Naive thymus-derived CD8-positive, alpha-beta T cell (primary cell): Measurements from ENCODE around the gene CHMP3. TPM values are rescaled to one million over a fixed set of nuclear protein-coding genes. Genes with fewer than 3 reads are reported as not detected.
A peak's percentile ranks its signal among the peaks of the same experiment; 100 is the strongest.
"Not testable (repeated sequence)": the region's sequence is repeated elsewhere in the genome, so short reads cannot be mapped to it uniquely, and the experiment has no call there.

ENCODE experiments used
- ATAC-seq, 2 donors: fragments of 150-1000 bp; cut with Tn5 transposase in 1 of 2; sonication (Bioruptor Pico), chemical (Tn5 transposase) in 1 of 2; 1 replicate in 1 of 2; 2 replicates in 1 of 2; pipeline ENCODE4 v1.10.0; 2021; ENCODE audit warnings: mild to moderate bottlenecking in 2 of 2, moderate library complexity in 2 of 2
- POLR2A ChIA-PET: fragments of 350-600 bp; sonication (Branson Sonifier 250); formaldehyde crosslinking; loops from one replicate; lab custom pipeline; 2021; ENCODE audit warnings: antibody characterized with exemption; lab: Charles Lee
- DNase-seq, 10 donors: peaks; one replicate each; pipeline versions ENCODE4 v3.0.0 to v3.0.0-alpha.2; 2020 to 2022
- H3K27ac Mint-ChIP-seq, 10 donors: one replicate each; pipeline ENCODE4 v1.8.0; 2020 to 2022; ENCODE audit warnings: mild to moderate bottlenecking in 10 of 10, mixed read lengths in 10 of 10, moderate library complexity in 4 of 10, inconsistent platforms in 1 of 10
- H3K27me3 Mint-ChIP-seq, 5 donors: one replicate each; pipeline ENCODE4 v1.8.0; 2021 to 2022; ENCODE audit warnings: mixed read lengths in 5 of 5
- H3K36me3 Mint-ChIP-seq, 3 donors: one replicate each; pipeline ENCODE4 v1.8.0; 2020 to 2022; ENCODE audit warnings: mixed read lengths in 3 of 3, mild to moderate bottlenecking in 2 of 3, inconsistent platforms in 1 of 3
- H3K4me1 Mint-ChIP-seq, 4 donors: one replicate each; pipeline ENCODE4 v1.8.0; 2021 to 2022; ENCODE audit warnings: mixed read lengths in 4 of 4
- H3K4me3 Mint-ChIP-seq, 10 donors: one replicate each; pipeline ENCODE4 v1.8.0; 2020 to 2022; ENCODE audit warnings: mild to moderate bottlenecking in 10 of 10, mixed read lengths in 10 of 10, moderate library complexity in 6 of 10, inconsistent platforms in 1 of 10
- H3K9me3 Mint-ChIP-seq, 9 donors: one replicate each; pipeline ENCODE4 v1.8.0; 2020 to 2022; ENCODE audit warnings: mixed read lengths in 9 of 9, mild to moderate bottlenecking in 3 of 9, inconsistent platforms in 1 of 9, moderate library complexity in 1 of 9
- polyA plus RNA-seq, 3 donors: library from polyadenylated mRNA; unstranded; fragments of 300-500 nt; fragmentation: Illumina TruSeq; gene quantifications; one replicate each; pipeline ENCODE4 v1.2.3, GENCODE V29; 2021
- total RNA-seq, 8 experiments: library from RNA in 2 of 8; stranded (reverse) in 2 of 8; gene quantifications; one replicate each; pipeline ENCODE4 v1.2.3 and lab custom pipeline; 2021 to 2026

Gene CHMP3
- total and polyA plus RNA-seq, 5 experiments from 2014 or later, result 68.5 to 93.2 (median 70.9) TPM

GRCh38 chr2:86498468-86499260 lies 64.6 kb downstream of the CHMP3 start:
- H3K4me3 Mint-ChIP-seq, result no peak overlapping the region
- DNase-seq (no peak), ATAC-seq (no peak)
- POLR2A ChIA-PET, result interaction anchor here (1.2 to 1.9 kb wide), 2 partner anchors 12 to 58 kb away, joined by 3 to 6 read pairs; partner anchors contain the start of gene KDM3A
- peaks cover 6 to 38% (median 17%) of the 10 kb centered on the region in 4 donors for H3K4me1 Mint-ChIP-seq
- H3K27me3 Mint-ChIP-seq, result no peaks in the 10 kb centered on the region
- H3K9me3 Mint-ChIP-seq, result peaks cover 0 to 39% (median 24%) of the 10 kb centered on the region in 9 donors
- H3K27ac Mint-ChIP-seq, result peak overlapping the region in 4 of 10 donors; percentile 37 to 72 (median 48)
- peaks cover 66 to 100% (median 92%) of the 10 kb centered on the region in 3 donors for H3K36me3 Mint-ChIP-seq

- not testable (repeated sequence) for H3K4me3 Mint-ChIP-seq, H3K27me3 Mint-ChIP-seq, DNase-seq
- Mint-ChIP-seq H3K27ac (peak overlapping the region in 7 of 10 donors; percentile 13 to 66 (median 35)), H3K9me3 (peaks cover 0 to 35% (median 23%) of the 10 kb centered on the region in 9 donors), H3K4me1 (peaks cover 6 to 38% (median 18%) of the 10 kb centered on the region in 4 donors), H3K36me3 (peaks cover 56 to 99% (median 81%) of the 10 kb centered on the region in 3 donors)
- ATAC-seq, result peak in 1 of 2 donors; percentile 16
- POLR2A ChIA-PET, result interaction anchor here (0.6 kb wide), 1 partner anchor 113 kb away, joined by 3 read pairs; no protein-coding TSS in a partner anchor
These were observed 66.9 kb downstream of the CHMP3 start for GRCh38 chr2:86496391-86496790.

GRCh38 chr2:86492048-86492453 lies 71.2 kb downstream of the CHMP3 start:
- POLR2A ChIA-PET, result interaction anchor here (0.6 kb wide), 1 partner anchor 51 kb away, joined by 3 read pairs; the partner anchor contains the start of gene KDM3A

DNA sequence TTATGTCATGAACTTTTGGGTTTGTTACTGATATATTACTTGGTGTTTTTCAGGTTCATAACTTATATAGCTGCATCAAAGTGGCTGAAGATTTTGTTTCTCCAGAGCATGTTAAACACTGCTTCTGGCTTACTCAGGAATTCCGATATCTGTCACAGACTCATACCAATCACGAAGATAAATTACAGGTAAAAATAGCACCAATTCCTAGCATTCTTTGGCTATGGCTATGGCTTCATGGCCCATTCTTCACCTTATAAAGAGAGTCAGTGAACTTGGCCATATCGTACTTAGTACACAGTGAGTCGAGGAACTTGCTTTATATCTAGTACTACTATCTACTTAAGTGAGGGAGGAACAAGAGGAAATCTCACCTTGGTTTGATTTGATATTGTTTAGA lies 72.2 kb downstream of the CHMP3 start:
- no peak for ATAC-seq
- Mint-ChIP-seq H3K27me3 (no peaks in the 10 kb centered on the region), H3K36me3 (peaks cover 32 to 99% (median 54%) of the 10 kb centered on the region in 3 donors), H3K4me3 (no peak overlapping the region), H3K27ac (peak overlapping the region in 5 of 10 donors; percentile 46 to 89 (median 81)), H3K9me3 (peaks cover 0 to 8% (median 5%) of the 10 kb centered on the region in 9 donors), H3K4me1 (peaks cover 6 to 14% (median 12%) of the 10 kb centered on the region in 4 donors)
- no peak for DNase-seq
- POLR2A ChIA-PET, result interaction anchor here (0.6 kb wide), 1 partner anchor 50 kb away, joined by 3 read pairs; the partner anchor contains the start of gene KDM3A

More at GRCh38 chr2:86492048-86492453, 71.2 kb downstream of the CHMP3 start:
- Mint-ChIP-seq H3K4me1 (peaks cover 7 to 23% (median 17%) of the 10 kb centered on the region in 4 donors), H3K27ac (peak overlapping the region in 3 of 10 donors; percentile 32 to 47 (median 44)), H3K4me3 (no peak overlapping the region), H3K36me3 (peaks cover 33 to 99% (median 60%) of the 10 kb centered on the region in 3 donors), H3K27me3 (no peaks in the 10 kb centered on the region), H3K9me3 (peaks cover 0 to 8% (median 5%) of the 10 kb centered on the region in 9 donors)
- ATAC-seq (no peak), DNase-seq (no peak)

DNA sequence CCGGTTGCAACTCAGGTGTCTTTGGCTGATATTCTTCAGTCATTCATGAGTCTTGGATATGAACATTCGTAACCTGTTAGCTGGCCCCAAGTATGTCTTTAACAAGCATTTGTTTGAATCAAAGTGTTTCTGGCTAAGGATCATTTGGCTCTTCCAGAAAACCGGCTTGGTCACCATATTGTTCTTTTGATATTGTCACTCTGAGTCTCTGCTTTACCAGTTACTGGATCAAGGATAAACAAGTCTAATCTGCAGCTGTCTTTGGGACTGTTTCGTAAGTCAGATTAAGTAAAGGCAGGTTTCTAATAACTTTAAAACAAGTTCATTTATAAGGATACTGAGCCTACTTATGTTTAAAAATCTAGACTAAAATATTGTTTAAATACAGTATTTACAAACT lies 73.0 kb downstream of the CHMP3 start:
- no peak overlapping the region for H3K4me3 Mint-ChIP-seq
- H3K27ac Mint-ChIP-seq, result peak overlapping the region in 4 of 10 donors; percentile 36 to 84 (median 62)
- peaks cover 3 to 7% (median 6%) of the 10 kb centered on the region in 4 donors for H3K4me1 Mint-ChIP-seq
- ATAC-seq (no peak), DNase-seq (no peak)
- H3K9me3 Mint-ChIP-seq, result peaks cover 0 to 8% (median 0%) of the 10 kb centered on the region in 9 donors
- POLR2A ChIA-PET, result no interaction called here
- peaks cover 25 to 99% (median 52%) of the 10 kb centered on the region in 3 donors for H3K36me3 Mint-ChIP-seq
- no peaks in the 10 kb centered on the region for H3K27me3 Mint-ChIP-seq

DNA sequence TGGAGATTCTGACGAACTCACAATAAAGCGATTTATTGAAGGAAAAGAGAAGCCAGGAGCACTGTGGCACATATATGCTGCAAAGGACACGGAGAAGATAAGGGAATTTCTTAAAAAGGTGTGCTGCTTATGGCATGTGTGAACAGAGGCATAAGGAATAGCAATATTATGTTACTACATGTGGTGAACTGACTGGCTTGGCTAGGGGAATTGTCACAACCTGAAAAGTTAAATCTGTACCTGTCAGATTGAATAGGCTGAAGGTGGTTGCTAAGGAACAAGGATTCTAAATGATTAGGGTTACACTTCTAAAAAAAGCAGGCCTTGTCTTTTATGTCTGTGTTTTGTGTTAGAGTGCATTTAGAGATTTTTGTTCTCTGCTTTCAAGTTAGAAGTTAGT lies 73.7 kb downstream of the CHMP3 start:
- H3K27ac Mint-ChIP-seq, result peak overlapping the region in 8 of 10 donors; percentile 15 to 84 (median 38)

GRCh38 chr2:86488561-86489250 lies 74.5 kb downstream of the CHMP3 start:
- Mint-ChIP-seq H3K9me3 (no peaks in the 10 kb centered on the region), H3K4me1 (peaks cover 0 to 6% (median 3%) of the 10 kb centered on the region in 4 donors), H3K36me3 (peaks cover 23 to 99% (median 45%) of the 10 kb centered on the region in 3 donors), H3K4me3 (no peak overlapping the region), H3K27me3 (no peaks in the 10 kb centered on the region), H3K27ac (peak overlapping the region in 9 of 10 donors; percentile 32 to 86 (median 84))
- ATAC-seq (no peak), DNase-seq (no peak)
- POLR2A ChIA-PET, result no interaction called here

More for the DNA sequence above, 73.7 kb downstream of the CHMP3 start:
- POLR2A ChIA-PET, result no interaction called here
- DNase-seq (no peak), ATAC-seq (no peak)
- peaks cover 0 to 5% (median 0%) of the 10 kb centered on the region in 9 donors for H3K9me3 Mint-ChIP-seq
- peaks cover 27 to 99% (median 49%) of the 10 kb centered on the region in 3 donors for H3K36me3 Mint-ChIP-seq
- H3K27me3 Mint-ChIP-seq, result no peaks in the 10 kb centered on the region
- H3K4me3 Mint-ChIP-seq, result no peak overlapping the region
- H3K4me1 Mint-ChIP-seq, result peaks cover 2 to 6% (median 3%) of the 10 kb centered on the region in 4 donors

DNA sequence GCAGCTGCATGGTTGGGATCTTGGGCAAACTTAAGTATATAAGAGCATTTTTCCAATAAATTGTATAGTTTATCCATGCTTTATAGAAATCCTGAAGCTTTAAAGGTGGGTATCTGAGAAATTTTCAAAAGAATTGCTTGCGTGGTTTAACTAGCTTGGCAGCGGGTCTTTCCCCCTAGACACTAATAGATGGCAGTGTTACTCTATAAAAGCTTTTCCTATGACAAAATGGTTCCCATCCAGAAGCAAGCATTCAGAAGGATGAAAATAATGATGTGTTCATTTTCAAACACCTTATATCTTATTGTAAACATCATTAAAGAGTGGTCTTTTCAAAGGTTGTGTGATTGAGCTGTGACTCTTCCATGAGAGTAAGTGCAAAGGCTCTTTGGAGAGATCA lies 76.2 kb downstream of the CHMP3 start:
- peaks cover 0 to 6% (median 3%) of the 10 kb centered on the region in 4 donors for H3K4me1 Mint-ChIP-seq
- POLR2A ChIA-PET, result interaction anchor here (0.6 kb wide), 1 partner anchor 458 kb away, joined by 3 read pairs; no protein-coding TSS in a partner anchor
- DNase-seq (peak in 2 of 10 donors; percentile 9 to 12), ATAC-seq (peak; percentile 27 to 36)
- no peaks in the 10 kb centered on the region for H3K9me3 Mint-ChIP-seq
- no peak overlapping the region for H3K4me3 Mint-ChIP-seq
- H3K36me3 Mint-ChIP-seq, result peaks cover 23 to 100% (median 44%) of the 10 kb centered on the region in 3 donors
- H3K27ac Mint-ChIP-seq, result peak overlapping the region in 9 of 10 donors; percentile 32 to 86 (median 69)
- no peaks in the 10 kb centered on the region for H3K27me3 Mint-ChIP-seq

- POLR2A ChIA-PET, result no interaction called here
- no peak for ATAC-seq
- H3K4me1 Mint-ChIP-seq, result peaks cover 0 to 6% (median 3%) of the 10 kb centered on the region in 4 donors
- no peaks in the 10 kb centered on the region for H3K27me3 Mint-ChIP-seq
- no peak overlapping the region for H3K4me3 Mint-ChIP-seq
- peak overlapping the region in 9 of 10 donors; percentile 4 to 79 (median 34) for H3K27ac Mint-ChIP-seq
- no peaks in the 10 kb centered on the region for H3K9me3 Mint-ChIP-seq
- DNase-seq, result no peak
- H3K36me3 Mint-ChIP-seq, result peaks cover 26 to 100% (median 42%) of the 10 kb centered on the region in 3 donors
These were observed 77.4 kb downstream of the CHMP3 start for GRCh38 chr2:86485802-86486201.

GRCh38 chr2:86485103-86485502 lies 78.1 kb downstream of the CHMP3 start:
- H3K4me1 Mint-ChIP-seq, result peaks cover 0 to 6% (median 3%) of the 10 kb centered on the region in 4 donors
- no peak for ATAC-seq
- peak overlapping the region in 8 of 10 donors; percentile 4 to 74 (median 27) for H3K27ac Mint-ChIP-seq
- POLR2A ChIA-PET, result no interaction called here
- H3K4me3 Mint-ChIP-seq, result no peak overlapping the region
- no peaks in the 10 kb centered on the region for H3K27me3 Mint-ChIP-seq
- no peaks in the 10 kb centered on the region for H3K9me3 Mint-ChIP-seq
- H3K36me3 Mint-ChIP-seq, result peaks cover 22 to 100% (median 39%) of the 10 kb centered on the region in 3 donors
- DNase-seq, result no peak

DNA sequence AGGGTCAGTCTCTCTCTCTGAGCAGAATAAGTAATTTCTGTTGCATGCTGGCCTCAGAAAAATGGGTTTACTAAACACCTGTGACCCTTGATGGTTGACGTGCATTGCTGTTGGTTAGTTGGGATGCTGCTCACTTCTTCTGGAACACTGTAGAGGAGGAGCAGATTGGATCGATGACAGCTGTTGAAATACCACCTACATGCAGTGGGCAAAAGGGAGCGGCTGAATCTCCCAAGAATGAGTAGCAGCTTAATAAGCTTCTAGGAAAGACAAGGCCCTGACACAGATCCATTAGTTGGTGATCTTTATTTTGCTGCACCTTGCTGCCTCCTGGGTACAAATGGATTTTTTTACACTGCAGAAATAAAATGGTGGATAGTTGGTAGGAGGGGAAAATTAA lies 78.9 kb downstream of the CHMP3 start:
- POLR2A ChIA-PET, result no interaction called here
- Mint-ChIP-seq H3K4me1 (peaks cover 0 to 4% (median 3%) of the 10 kb centered on the region in 4 donors), H3K27me3 (no peaks in the 10 kb centered on the region), H3K4me3 (peak overlapping the region in 1 of 10 donors; percentile 2), H3K36me3 (peaks cover 22 to 100% (median 36%) of the 10 kb centered on the region in 3 donors), H3K9me3 (no peaks in the 10 kb centered on the region), H3K27ac (peak overlapping the region in 8 of 10 donors; percentile 4 to 74 (median 57))
- no peak for DNase-seq
- no peak for ATAC-seq

- H3K36me3 Mint-ChIP-seq, result peaks cover 26 to 99% (median 39%) of the 10 kb centered on the region in 3 donors
- peak overlapping the region in 8 of 10 donors; percentile 9 to 85 (median 60) for H3K27ac Mint-ChIP-seq
- peaks cover 1 to 9% (median 6%) of the 10 kb centered on the region in 4 donors for H3K4me1 Mint-ChIP-seq
- POLR2A ChIA-PET, result no interaction called here
- H3K9me3 Mint-ChIP-seq, result no peaks in the 10 kb centered on the region
- DNase-seq, result no peak
- H3K27me3 Mint-ChIP-seq, result no peaks in the 10 kb centered on the region
- ATAC-seq, result no peak
- no peak overlapping the region for H3K4me3 Mint-ChIP-seq
These were observed 81.2 kb downstream of the CHMP3 start for GRCh38 chr2:86482034-86482433.
